HL-60/S4 treated with retinoic acid at 250 ng/mL for 4 days and 3 days (cell line): ENCODE results near the gene CLEC1A.

ENCODE experiments used
- in situ Hi-C: fragments of 300-500 bp; cut with MboI; formaldehyde crosslinking; loops from 2 replicates; pipeline ENCODE4 v1.7.0; 2022; ENCODE audit warnings: low sequenced_read_pairs

CLEC1A gene, protein sequence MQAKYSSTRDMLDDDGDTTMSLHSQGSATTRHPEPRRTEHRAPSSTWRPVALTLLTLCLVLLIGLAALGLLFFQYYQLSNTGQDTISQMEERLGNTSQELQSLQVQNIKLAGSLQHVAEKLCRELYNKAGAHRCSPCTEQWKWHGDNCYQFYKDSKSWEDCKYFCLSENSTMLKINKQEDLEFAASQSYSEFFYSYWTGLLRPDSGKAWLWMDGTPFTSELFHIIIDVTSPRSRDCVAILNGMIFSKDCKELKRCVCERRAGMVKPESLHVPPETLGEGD

GRCh38 chr12:10098791-10099190 lies at the start of gene CLEC1A:
Gene CLEC1A, minus strand, starts transcription at chr12:10098985. Its CDS starts 63 bp downstream, at chr12:10098922.
- in situ Hi-C loops, result no loop called here

- in situ Hi-C loops, result loop anchor here (25.0 kb wide), 3 partner anchors 111 to 336 kb away; partner anchors contain the start of genes CLEC2A and CLEC9A
Observed at GRCh38 chr12:10147714-10148403, 49.1 kb upstream of the CLEC1A start.

- in situ Hi-C loops, result loop anchor here (25.0 kb wide), 3 partner anchors 106 to 331 kb away; partner anchors contain the start of genes CLEC2A and CLEC9A
Observed at GRCh38 chr12:10142976-10143589, 44.3 kb upstream of the CLEC1A start.

DNA sequence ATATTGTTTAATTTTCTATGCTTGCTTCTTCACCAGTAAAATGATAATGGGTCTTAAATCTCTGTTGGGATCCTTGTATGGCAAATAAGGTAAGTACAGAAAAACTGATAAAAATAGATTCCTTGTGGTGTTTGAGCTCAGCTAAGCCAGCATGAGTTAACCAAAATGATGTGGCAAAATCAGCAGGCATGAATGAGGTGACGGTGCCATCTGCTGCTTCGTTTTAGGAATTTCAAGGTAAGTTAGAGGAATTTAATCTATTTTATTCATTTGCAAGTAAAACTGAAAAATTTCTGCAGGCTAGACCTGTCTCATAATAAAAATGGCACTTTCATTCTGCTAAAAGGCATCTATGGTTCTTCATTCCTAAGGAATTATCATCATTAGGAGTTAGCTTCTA lies 41.2 kb upstream of the CLEC1A start:
- in situ Hi-C loops, result loop anchor here (25.0 kb wide), 3 partner anchors 103 to 328 kb away; partner anchors contain the start of genes CLEC2A and CLEC9A

DNA sequence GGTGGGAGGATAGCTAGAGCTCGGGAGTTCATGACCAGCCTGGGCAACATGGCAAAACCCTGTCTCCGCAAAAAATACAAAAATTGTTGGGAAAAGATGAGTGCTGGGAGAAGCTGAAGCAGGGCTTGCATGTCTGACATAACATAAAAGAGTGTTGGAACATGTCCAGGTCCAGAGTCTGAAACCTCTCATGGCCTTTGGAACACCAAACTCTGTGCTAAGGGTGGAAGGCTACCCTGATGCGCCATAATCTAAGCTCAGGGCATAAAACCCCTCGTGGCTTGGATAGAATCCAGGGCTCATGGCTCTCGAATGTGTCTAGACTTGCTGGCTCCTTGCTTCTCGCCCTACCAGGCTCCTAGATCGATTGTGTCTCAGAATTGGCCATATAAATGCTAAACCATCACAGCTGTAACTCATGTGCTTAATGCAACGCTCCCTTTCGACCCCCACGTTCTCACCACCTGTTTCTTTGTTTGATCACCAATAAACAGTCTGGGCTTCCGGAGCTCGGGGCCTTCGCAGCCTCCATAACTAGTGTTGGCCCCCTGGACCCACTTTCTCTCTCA lies 37.9 kb upstream of the CLEC1A start:
- in situ Hi-C loops, result loop anchor here (10.0 to 25.0 kb wide), 4 partner anchors 99 to 392 kb away; partner anchors contain the start of genes CLEC2A and CLEC9A

DNA sequence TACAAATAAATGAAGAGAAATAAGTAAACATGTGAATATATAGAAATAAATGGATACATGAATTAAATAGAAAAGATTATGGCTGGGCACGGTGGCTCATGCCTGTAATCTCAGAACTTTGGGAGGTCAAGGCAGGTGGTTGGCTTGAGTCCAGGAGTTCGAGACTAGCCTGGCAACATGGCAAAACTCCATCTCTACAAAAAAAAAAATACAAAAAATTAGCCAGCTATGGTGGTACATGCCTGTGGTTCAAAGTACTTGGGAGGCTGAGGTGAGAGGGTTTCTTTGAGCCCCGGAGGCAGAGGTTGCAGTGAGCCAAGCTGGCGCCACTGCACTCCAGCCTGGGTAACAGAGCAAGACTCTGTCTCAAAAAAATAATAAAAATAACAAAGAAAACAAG lies 36.3 kb upstream of the CLEC1A start:
- in situ Hi-C loops, result loop anchor here (10.0 to 25.0 kb wide), 4 partner anchors 98 to 390 kb away; partner anchors contain the start of genes CLEC2A and CLEC9A

DNA sequence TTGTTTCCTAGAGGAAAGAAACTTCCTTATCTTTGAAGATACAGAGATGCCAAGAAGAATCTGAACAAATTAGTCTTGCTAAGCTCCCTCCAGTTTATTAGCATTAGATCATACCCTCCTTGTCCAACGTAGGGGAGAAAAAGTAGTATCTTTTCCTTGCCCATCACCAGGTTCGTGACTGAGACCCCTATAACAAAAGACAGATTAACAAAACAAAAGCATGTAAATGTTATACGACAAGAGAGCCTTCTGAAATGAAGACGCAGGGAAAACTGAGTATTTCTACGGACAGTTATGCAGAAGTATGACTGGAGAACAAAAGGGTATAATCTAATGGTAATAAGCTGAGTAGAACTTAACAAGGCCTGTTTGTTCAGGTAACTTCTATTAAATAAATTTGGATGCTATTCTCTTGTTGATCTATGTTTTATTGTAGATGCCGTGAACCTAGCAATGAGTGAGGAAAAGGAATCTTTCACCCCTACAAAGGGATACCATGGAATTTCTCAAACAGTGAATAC lies 34.1 kb upstream of the CLEC1A start:
- in situ Hi-C loops, result loop anchor here (10.0 to 25.0 kb wide), 4 partner anchors 96 to 388 kb away; partner anchors contain the start of genes CLEC2A and CLEC9A

GRCh38 chr12:10131111-10131690 lies 32.4 kb upstream of the CLEC1A start:
- in situ Hi-C loops, result loop anchor here (10.0 to 25.0 kb wide), 4 partner anchors 94 to 386 kb away; partner anchors contain the start of genes CLEC2A and CLEC9A

DNA sequence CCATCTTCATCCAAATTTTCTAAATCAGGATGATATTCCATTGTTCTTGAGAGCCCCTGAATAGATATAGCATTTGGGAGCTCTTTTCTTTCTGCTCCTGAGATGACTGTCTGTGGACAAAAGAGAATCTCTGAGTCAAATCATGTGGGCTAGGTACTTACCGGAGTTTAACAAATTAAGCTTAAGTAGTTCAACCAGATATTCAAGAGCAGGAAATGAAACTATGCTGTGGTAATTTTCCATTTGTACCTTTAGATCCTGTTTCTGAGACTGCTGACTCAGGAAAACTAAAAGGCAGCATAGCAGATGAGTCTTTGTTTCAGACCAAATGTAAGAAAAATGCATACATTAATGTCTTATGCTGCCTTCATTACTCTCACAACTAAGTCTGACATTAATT lies 31.3 kb upstream of the CLEC1A start, which contains the start of gene CLEC7A:
Gene CLEC7A (minus strand): TSS at position 158 of the 400 bp plus-strand sequence. CDS start 117 bp downstream, at position 41.
- in situ Hi-C loops, result loop anchor here (10.0 to 25.0 kb wide), 4 partner anchors 93 to 385 kb away; partner anchors contain the start of genes CLEC2A and CLEC9A

- in situ Hi-C loops, result loop anchor here (25.0 kb wide), 3 partner anchors 91 to 316 kb away; partner anchors contain the start of genes CLEC2A and CLEC9A
Observed at GRCh38 chr12:10128687-10129086, 29.9 kb upstream of the CLEC1A start.

GRCh38 chr12:10126413-10126812 lies 27.6 kb upstream of the CLEC1A start:
- in situ Hi-C loops, result loop anchor here (25.0 kb wide), 3 partner anchors 89 to 314 kb away; partner anchors contain the start of genes CLEC2A and CLEC9A

GRCh38 chr12:10122689-10123088 lies 23.9 kb upstream of the CLEC1A start:
- in situ Hi-C loops, result no loop called here

DNA sequence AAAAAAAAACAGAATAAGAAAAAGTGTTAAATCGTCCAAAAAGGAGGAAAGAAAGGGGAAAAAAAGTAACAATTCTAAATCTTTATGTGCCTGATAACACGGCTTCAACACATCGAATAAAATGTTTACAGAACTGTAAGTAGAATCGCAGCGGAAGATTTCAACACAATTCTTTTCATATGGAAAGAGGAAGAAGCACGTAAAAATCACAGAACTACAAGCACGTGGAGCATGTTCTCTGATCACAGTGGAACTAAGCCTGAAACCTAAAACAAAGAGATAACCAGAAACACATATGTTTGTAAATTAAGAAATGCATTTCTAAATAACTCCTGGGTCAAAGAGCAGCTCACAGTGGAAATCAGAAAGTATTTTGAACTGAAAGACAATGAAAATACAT lies 22.5 kb upstream of the CLEC1A start:
- in situ Hi-C loops, result no loop called here

GRCh38 chr12:10119066-10119465 lies 20.3 kb upstream of the CLEC1A start:
- in situ Hi-C loops, result no loop called here

DNA sequence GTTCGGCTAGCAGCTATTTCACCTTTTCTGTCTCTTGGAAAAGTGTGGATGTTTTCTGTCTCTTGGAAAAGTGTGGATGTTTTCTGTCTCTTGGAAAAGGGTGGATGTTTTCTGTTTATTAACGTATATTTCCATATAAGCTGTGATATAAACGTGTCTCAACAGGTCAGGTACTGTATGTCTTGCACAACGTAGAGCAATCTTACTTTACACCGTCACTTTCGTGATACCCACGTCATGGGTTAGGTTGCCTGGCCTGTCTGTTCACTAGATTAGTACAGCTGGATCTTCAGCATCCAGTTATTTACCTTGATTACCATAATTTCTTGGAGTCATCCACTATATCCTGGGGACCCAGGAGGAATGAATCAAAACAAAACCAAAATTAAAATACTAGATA lies 17.1 kb upstream of the CLEC1A start:
- in situ Hi-C loops, result no loop called here

DNA sequence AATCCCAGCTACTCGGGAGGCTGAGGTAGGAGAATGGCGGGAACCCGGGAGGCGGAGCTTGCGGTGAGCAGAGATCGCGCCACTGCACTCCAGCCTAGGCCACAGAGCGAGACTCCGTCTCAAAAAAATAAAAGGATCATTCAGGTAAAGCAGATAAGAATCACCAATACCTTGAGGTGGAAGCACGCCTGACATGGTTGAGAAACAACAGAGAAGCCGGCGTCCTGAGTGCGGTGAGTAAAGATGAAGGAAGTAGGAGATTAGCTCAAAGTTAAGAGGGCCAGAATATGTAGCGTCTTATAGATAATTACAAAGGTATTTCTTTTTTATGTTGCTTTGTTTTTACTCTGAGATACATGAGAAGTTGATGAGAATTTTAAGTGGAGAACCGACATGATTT lies 16.5 kb upstream of the CLEC1A start:
- in situ Hi-C loops, result no loop called here

- in situ Hi-C loops, result no loop called here
Observed at GRCh38 chr12:10113920-10114319, 15.1 kb upstream of the CLEC1A start.

DNA sequence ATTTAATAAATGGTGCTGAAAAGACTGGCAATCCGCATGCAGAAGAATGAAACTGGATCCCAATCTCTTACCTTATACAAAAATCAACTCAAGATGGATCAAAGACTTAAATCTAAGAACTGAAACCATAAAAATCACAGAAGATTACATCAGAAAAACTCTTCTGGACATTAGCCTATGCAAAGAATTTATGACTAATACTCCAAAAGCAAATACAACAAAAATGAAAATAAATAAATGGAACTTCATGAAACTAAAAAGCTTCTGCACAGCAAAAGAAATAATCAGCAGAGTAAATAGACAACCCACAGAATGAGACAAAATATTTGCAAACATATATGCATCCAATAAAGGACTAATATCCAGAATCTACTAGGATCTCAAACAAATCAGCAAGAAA lies 14.3 kb upstream of the CLEC1A start:
- in situ Hi-C loops, result no loop called here

DNA sequence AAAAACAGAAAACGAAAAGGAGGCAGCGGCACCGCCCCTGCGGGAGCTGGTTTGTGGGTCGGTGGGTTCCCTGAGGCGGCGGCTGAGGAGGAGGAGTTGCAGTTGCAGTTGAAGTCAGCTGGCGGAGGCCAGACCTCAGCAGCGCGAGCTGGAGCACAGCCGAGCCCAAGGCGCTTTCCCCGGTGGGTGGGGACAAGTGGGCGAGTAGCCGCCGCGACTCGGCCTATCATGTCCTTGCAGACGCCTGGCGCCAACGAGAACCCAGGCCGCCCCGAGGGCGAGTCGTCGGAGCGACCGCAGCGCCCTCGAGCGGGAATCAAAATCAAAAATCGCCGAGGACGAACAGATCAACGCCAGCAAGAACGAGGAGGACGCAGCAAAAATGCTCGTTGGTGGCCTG lies 12.7 kb upstream of the CLEC1A start:
- in situ Hi-C loops, result no loop called here
